ENCODE measurements around the gene APLP1. TPM values are rescaled to one million over a fixed set of nuclear protein-coding genes. Genes with fewer than 3 reads are reported as not detected.

APLP1 gene
- total and polyA plus RNA-seq, 2 experiments from 2014 or later, result 30.2 to 36.0 TPM

DNA sequence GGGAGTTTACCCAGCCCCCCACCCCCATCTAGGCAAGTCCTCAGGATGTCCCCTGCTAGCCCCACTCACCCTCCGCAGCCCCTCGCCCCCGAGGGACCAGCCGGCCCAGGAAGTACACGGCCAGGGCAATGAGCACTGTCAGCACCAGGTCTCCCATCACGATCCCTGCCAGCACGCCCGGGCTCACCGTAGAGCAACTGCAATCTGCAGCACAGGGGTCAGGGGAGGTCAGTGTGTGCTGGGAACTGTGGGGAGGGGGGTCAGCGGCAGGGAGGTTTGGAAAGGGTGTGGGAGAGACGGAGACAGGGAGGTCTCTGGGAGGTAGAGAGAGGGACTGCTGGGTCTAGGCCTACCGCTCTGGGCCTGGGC lies 39.0 kb downstream of the APLP1 start (continued):
- no peak for TF ChIP-seq ZNF462 (CRISPR knock-in tag; IDR thresholded peaks at IDR 0.05)
- TF ChIP-seq POLR2AphosphoS5 (IDR thresholded peaks at IDR 0.05; ENCODE audit: low read depth), result no peak
- TF ChIP-seq ZNF114 (CRISPR knock-in tag; IDR thresholded peaks at IDR 0.05), result no peak
- TF ChIP-seq CREB1 (CRISPR knock-in tag; IDR thresholded peaks at IDR 0.05; ENCODE audit: low read depth), result no peak
- no peak for TF ChIP-seq EZH2 (IDR thresholded peaks at IDR 0.05; ENCODE audit: low read depth, unreplicated experiment)
- TF ChIP-seq ZNF331 (CRISPR knock-in tag; IDR thresholded peaks at IDR 0.05; ENCODE audit: low read depth), result no peak

GRCh38 chr19:35908010-35908441 lies 39.7 kb downstream of the APLP1 start, which contains the start of gene TYROBP:
Gene TYROBP (minus strand): TSS chr19:35908295. CDS start chr19:35908228, 67 bp downstream.
- Histone ChIP-seq H4K20me1 (replicated peaks; ENCODE audit: insufficient read depth) (no peaks in the 10 kb centered on the region), H2AFZ (peak within 1 kb of the TSS; percentile 93), H3F3A (replicated peaks; ENCODE audit: low read depth) (peaks cover 4% of the 10 kb centered on the region; the same call in 1 of the 2 replicates), H3K27ac (ENCODE audit: low read depth) (no peak within 1 kb of the TSS), H3K4me3 (no peak within 1 kb of the TSS), H3K27me3 (ENCODE audit: insufficient read depth) (no peaks in the 10 kb centered on the region), H3K36me3 (ENCODE audit: insufficient read depth) (no peaks in the 10 kb centered on the region), H3K4me1 (ENCODE audit: insufficient read depth) (peaks cover 19% of the 10 kb centered on the region; the same call in 1 of the 2 replicates), H3K79me2 (replicated peaks; ENCODE audit: insufficient read depth) (no peaks in the 10 kb centered on the region), H3K4me2 (no peak within 1 kb of the TSS), H3K9me2 (ENCODE audit: insufficient read depth) (no peaks in the 10 kb centered on the region)
- Mint-ChIP-seq H3K4me1 (peaks cover 28% of the 10 kb centered on the region), H3K27ac (0 out of 2 replicates have a peak within 1 kb of the TSS, but pooled peaks have one; percentile 47), H3K4me3 (no peak within 1 kb of the TSS; the same call in 2 of the 3 replicates), H3K36me3 (ENCODE audit: low read depth) (no peaks in the 10 kb centered on the region), H3K9me3 (no peaks in the 10 kb centered on the region; the same call in 2 of the 3 replicates), H3K27me3 (ENCODE audit: insufficient read depth, low read depth, poor library complexity) (peaks cover 16% of the 10 kb centered on the region)
- no peak for TF ChIP-seq EZH2 (IDR thresholded peaks at IDR 0.05; ENCODE audit: low read depth, unreplicated experiment)
- TF ChIP-seq NANOG (IDR thresholded peaks at IDR 0.05; ENCODE audit: borderline replicate concordance), result no peak
- no peak for TF ChIP-seq CTCF (conservative IDR thresholded peaks at IDR 0.05; ENCODE audit: low read depth in 2 of 2)
- no peak for TF ChIP-seq POLR2AphosphoS5 (IDR thresholded peaks at IDR 0.05; ENCODE audit: low read depth)
- TF ChIP-seq JUNB (IDR thresholded peaks at IDR 0.05; ENCODE audit: unreplicated experiment), result no peak
- TF ChIP-seq EZH2phosphoT487 (IDR thresholded peaks at IDR 0.05; ENCODE audit: unreplicated experiment), result no peak
- TF ChIP-seq, protein P1, sequence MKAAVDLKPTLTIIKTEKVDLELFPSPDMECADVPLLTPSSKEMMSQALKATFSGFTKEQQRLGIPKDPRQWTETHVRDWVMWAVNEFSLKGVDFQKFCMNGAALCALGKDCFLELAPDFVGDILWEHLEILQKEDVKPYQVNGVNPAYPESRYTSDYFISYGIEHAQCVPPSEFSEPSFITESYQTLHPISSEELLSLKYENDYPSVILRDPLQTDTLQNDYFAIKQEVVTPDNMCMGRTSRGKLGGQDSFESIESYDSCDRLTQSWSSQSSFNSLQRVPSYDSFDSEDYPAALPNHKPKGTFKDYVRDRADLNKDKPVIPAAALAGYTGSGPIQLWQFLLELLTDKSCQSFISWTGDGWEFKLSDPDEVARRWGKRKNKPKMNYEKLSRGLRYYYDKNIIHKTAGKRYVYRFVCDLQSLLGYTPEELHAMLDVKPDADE (IDR thresholded peaks at IDR 0.05), result no peak
- no peak for TF ChIP-seq CREB1 (CRISPR knock-in tag; IDR thresholded peaks at IDR 0.05; ENCODE audit: low read depth)
- TF ChIP-seq ZNF114 (CRISPR knock-in tag; IDR thresholded peaks at IDR 0.05), result no peak
- no peak for TF ChIP-seq STAT1 (IDR thresholded peaks at IDR 0.05; ENCODE audit: unreplicated experiment)
- DNase-seq (ENCODE audit: low spot score) (no peak), ATAC-seq (no peak)

Measured in GM23338 (cell line).